DMS153 (cell line): ENCODE data around the gene EED.
"Not testable (repeated sequence)": the region's sequence is repeated elsewhere in the genome, so short reads cannot be mapped to it uniquely, and the experiment has no call there.

Experiments used
- DNase-seq: peaks from one replicate; lab custom pipeline; 2025; lab: John Stamatoyannopoulos, UW

The EED gene

DNA sequence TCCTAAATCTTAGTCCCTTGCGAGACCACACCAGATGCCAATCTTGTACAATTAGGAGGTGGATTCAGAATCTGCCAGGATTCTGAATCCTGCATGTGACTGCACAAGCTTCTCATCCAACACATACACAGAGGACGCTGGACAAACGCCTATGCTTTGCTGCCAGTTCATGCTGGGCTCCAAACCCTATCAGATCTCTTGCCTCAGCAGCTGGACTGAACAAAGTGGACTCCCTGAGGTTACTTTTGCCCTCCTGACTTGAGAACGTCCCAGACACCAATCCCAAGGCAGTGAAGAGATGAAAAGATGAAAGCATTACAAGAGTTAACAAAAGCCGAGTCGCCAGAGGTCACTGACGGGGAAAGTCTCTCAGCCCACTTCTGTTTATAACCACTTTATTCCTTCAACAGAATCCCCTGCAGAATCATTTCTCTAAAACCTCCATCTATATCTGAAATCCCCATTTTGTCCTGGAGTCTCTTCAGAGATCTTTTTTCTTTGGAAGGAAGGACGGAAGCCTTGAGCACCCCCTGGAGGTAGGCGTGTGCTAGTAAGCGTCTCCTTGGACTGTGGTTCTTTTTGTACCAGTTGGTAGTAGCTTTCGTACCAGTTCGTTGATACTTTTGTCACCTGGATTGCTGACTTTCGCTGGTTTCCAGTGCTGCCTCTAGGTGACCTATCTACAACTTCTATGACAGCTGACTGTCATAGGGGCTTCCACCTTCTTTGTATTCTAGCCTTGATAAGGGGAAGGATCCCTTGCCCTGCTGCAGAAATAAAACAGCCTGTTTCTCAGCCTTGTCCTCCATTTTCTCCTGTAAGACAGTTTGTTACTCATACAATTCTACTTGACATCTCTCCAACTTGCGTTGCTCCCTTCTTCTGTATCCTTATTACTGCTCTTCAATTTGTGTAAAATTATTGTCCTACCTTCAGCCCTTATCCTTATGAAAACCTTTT lies 26.1 kb upstream of the EED start:
- DNase-seq, result peak; percentile 23

DNA sequence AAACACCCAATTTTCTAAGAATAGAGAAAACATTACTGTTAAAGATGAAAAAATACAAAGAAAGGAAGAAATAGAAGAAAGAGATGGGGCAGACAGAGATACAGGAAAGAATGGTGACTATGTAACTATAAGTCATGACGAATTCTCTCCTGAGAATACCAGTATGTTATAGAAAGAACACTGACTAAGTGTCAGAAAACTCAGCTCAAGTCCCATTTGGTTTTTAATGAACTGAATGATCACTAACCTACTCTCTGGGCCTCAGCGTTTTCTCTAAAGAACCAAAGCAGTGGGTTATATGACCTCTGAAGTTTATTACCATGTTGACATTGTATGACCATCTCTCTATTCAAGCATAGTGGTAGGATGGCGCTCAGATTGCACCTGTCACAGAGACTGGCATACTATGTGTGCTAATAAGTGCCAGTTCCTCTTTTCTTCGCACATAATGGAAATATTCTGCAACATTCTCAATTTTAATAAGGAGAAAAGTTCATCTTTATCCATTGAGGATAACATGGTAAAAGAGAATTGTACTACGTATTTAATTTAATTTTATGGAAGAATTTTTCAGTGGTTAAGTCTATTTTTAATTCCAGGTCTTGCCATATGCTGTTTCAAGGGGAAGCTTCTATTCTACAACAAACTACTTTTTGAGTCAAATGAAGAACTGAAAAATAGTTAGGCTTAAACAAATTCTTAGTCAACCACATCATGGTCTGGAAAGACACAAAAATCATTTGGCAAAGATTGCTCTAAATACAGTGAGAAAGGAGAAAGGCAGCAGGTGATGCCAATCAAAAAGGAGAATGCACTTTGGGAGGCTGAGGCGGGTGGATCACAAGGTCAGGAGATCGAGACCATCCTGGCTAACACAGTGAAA lies 25.0 kb upstream of the EED start:
- no peak for DNase-seq

DNA sequence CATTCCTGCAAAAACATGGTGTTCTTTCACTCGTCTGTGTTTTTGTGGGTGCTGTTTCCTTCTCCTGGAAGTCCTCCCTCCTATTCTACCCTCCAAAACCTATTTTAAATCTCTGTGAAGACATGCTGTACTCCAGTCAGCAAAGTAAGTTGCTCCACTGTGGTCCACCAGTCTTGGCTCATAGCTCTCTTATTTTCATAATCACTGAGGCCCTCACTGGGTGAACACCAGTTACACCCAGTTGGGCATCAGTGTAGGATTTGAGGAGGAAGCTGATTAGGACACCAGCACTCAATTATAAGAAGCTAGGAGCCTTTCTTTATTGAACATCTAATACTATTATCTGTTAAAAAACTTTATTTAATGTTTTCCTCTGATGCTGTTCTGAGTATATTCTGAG lies 23.9 kb upstream of the EED start:
- no peak for DNase-seq

DNA sequence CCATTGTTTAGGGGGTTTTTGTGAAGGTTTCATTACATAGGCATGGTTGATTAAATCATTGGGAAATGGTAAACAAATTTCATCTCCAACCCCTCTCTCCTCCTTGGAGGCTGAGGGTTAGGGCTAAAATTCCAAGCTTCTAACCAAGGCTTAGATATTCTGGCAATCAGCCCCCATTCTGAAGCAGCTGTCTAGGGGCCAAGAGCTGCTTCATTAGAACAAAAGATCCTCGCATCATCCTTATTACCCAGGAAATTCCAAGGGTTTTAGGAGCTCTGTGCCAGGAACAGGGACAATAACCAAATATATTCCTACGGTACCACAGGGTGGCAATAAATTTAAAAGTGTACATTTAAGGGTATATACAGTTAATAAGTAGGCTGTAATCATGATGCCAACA lies 22.5 kb upstream of the EED start:
- DNase-seq, result no peak

DNA sequence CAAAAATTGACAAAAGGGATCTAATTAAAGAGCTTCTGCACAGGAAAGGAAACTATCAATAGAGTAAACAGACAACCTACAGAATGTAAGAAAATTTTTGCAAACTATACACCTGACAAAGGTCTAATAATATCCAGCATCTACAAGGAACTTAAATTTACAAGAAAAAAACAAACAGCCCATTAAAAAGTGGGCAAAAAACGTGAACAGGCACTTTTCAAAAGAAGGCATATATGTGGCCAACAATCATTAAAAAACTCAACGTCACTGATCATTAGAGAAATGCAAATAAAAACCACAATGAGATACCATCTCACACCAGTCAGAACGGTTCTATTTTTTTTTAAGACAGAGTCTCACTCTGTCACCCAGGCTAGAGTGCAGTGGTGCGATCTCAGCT lies 20.0 kb upstream of the EED start:
- not testable (repeated sequence) for DNase-seq

DNA sequence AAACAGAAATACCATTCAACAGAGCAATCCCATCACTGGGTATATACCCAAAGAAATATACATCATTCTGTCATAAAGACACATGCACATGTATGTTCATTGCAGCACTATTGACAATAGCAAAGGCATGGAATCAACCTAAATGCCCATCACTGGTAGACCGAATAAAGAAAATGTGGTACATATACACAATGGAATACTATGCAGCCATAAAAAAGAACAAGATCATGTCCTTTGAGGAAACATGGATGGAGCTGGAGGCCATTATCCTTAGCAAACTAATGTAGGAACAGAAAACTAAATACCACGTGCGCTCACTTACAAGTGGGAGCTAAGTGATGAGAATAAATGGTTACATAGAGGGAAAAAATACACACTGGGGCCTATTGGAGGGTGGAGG lies 19.2 kb upstream of the EED start:
- DNase-seq, result not testable (repeated sequence)

DNA sequence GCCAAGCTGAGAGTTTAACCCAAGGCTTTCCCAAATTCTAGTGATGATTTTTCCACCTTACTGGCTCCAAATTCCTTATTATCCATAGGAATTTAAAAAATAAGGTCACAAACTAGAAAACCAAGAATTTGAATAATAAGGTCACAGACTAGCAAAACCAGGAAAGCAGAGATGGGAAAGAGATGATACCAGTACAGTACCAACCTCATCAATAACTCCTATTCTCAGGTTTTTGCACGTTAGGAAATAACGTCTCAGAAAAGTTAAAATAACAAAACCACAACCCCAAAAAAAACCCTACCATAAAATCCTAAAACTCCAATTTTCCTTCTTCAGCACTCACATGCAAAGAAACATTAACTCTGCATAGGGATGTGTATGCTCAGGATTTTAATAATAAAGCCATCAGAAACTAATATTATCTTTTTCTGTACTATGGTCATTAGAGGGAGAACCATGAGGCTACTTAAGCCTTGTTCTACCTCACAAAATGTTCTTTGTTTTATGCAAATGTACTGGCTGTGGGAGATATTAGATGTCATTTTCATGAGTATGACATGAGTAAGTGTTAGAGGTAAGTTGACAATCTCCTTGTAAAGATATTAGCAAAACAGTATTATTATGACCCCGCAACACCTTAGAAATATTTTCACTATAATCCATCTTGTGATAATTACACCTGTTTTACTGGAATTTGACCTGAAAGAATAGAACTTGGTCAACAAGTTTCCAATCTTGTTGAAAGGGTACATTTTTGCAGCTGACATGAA lies 16.1 kb upstream of the EED start:
- DNase-seq, result no peak

DNA sequence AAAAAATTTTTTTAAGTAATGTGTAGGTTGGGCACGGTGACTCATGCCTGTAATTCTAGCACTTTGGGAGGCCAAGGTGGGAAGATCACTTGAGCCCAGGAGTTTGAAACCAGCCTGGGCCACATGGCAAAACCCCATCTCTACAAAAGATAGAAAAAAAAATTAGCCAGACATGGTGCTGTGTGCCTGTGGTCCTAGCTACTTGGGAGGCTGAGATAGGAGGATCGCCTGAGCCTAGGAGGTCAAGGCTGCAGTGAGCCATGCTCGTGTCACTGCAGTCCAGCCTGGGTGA lies 15.6 kb upstream of the EED start:
- not testable (repeated sequence) for DNase-seq

DNA sequence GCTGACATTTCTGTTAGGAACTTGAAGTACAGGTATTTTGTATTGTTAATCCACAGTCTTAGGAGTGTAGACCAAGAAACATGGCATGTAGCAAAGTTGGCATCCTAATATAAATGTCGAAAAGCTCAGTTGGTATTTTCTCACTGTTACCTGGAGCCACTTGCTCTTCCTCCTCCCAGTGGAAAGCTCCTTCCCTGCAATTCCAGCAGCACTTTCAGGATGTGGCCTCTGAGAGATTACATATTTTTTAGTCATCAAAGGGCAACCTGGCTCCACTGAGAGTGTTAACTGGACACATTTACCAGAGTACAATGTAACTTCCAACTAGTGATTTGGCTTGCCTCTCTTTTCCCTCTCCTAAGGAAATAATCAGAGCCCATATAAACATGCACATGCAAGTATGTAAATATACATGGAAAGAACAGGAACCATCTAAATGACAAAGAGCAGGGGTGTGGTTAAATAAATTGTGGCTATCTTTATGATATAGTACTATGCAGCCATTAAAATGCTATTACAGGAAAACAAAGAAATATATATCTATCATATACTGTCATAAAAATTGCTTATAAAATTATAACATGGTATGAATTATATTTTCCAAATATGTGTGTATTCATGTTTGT lies 14.3 kb upstream of the EED start:
- DNase-seq, result no peak

DNA sequence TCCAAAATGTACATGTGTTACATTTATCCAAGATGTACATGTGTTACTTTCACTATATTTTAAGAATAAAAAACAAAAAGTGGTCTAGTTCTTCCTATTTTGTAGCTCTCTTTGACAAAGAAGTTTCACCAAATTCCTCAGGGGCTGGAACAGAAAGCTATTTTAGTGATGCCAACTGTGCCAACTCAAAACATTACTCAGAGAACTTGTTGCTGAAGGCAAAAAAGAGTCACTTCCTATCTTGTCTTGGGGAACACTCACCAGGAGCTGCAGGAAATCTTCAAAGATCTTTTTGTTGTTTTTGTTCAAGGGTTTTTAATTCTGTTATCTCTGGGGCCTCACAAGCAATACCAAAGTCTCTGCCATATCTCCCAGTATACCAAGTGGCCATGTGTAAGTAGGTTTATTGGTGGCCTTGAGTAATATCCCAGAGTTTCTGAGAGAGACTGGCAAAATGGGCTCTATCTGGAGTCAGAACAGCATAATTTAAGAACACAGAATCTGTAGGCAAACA lies 13.6 kb upstream of the EED start:
- DNase-seq, result no peak

DNA sequence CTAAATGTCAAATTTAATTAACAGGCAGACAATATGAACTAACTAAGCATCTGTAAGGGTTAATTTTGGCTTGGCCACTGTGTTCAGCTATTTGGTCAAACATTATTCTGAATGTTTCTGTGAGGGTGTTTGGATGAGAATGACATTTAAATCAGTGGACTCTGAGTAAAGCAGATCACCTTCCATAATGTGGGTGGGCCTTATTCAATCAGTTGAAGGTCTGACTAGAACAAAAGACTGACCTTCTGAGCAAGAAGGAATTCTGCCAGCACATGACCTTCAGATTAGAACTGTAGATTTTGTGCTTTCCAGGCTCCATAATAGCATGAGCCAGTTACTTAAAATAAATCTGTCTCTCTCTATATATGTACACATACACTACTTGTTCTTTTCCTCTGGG lies 12.0 kb upstream of the EED start:
- DNase-seq, result no peak

DNA sequence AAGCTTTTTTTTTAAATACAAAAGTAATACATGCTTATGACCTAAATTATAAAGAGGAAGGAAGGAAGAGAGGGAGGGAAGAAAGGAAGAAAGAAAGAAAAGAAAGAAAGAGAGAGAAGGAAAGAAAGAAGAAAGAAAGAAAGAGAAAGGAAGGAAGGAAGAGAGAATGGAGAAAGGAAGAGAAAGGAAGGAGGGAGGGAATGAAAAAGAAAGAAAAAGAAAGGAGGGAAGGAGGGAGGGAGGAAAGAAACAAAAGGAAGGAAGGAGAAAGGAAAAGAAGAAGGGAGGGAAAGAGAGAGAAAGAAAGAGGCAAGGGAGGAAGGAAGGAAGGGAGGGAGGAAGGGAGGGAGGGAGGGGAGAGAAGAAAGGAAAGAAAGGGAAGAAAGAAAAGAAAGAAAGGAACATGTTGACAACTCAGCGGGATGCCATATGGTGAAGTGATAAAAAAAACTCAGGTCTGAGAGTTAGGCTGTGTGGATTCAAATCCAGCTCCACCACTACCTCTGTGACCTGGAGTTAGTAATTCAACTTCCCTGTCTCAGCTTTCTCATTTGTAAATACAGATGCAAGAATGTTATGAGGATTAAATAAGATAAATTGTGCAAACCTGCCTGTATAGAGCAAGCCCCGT lies 9.6 kb upstream of the EED start:
- DNase-seq, result no peak

DNA sequence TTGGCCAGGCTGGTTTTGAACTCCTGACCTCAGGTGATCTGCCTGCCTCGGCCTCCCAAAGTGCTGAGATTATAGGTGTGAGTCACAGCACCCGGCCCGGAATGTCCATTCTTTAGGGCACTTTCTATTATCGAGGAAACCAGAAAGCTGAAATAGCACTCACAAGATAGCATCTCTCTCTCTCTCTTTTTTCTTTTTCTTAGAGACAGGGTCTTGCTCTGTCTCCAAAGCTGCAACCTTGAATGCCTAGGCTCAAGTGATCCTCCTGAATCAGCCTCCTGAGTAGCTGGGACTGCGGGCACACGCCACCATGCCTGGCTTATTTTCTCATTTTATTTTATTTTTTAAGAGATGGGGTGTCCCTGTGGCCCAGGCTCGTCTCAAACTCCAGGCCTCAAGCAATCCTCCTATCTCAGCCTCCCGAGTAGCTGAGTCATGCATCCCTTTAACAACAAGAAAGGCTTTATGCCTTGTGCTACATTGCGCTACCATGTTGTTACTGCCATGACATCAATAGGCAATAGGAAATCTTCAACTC lies 7.2 kb upstream of the EED start:
- DNase-seq, result no peak

DNA sequence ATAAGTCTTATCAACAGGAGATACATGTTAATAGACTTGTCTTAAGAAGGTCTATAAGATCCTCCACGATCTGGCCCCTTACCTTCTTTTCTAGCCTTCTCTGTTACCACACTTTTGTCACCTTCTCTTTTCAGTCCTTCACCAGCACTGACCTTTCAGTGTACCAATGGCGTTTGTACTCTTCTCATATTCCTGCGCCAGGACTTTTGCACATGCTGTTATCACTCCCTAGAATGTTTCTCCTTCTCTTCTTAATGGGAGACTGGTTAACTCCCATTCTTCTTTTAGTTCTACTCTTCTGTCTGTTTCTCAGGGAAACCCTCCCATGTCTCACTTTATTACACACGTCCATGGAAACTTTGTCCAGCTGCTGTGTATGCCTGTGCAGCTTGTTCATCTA lies 4.4 kb upstream of the EED start:
- DNase-seq, result no peak

DNA sequence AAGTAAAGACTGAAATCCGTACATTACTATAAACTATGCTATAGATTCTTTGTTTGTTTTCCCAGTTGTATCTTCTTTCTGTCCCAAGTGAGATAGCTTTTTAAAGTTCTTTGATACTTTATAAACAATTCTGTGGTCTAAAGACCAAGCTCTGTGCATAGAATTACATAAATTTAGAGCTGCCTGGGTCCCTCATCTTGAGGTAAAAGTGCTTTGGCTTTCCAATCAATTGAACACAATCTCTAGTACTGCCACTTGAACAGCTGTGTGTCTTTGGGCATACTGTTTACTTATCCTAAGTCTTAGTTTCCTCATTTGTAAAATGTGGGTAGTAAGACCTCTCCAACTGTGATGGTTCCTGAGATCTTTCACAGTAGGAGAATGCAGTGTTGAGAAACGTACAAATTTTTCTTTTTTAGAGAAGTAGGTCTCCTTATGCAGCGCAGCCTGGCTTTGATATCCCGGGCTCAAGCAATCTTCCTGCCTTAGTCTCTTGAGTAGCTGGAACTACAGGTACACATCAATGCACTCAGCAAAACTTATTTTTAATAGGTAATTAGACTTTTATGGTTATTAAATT lies 2.5 kb upstream of the EED start:
- DNase-seq, result no peak

DNA sequence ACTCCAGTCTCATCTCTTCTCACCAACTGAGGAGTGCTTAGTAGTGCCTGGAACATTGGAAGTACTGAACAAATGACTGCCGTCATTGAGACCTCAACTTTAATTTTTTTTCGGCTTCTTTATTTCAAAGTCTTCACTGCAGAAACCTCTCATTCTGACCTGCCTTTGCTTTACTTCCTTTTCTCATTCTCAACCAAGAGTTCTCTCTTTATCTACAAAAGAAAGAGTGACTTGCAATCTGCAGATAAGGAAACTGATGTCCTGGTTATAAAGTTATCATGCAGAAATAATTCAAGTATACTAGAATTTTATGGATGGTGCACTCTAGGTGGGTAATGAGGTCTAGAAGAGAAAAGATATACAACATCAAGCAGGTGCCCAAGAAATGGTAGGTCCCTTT lies 1.2 kb upstream of the EED start:
- DNase-seq, result no peak

DNA sequence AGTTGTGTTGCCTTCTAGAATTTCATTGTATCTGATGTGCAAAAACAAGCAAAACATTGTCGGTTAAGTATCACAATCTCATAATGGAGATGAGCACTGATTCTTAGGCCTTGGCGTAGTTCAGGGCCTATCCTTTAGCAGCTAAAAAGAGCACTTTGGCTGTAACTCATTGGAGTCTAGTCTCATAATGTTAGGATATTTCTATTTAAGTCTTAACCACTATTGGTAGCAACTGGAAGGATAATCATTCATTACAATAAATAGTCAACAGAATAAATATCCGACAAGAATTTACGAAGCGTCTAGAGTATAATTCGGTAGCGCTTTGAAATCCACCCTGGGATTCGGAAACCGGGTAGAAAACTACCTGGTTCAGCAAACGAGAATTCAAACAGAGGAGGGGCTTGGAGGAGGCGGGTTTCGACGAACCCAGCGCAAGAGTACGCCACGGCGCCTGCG lies 461 bp upstream of the EED start:
- peak; percentile 80 for DNase-seq

DNA sequence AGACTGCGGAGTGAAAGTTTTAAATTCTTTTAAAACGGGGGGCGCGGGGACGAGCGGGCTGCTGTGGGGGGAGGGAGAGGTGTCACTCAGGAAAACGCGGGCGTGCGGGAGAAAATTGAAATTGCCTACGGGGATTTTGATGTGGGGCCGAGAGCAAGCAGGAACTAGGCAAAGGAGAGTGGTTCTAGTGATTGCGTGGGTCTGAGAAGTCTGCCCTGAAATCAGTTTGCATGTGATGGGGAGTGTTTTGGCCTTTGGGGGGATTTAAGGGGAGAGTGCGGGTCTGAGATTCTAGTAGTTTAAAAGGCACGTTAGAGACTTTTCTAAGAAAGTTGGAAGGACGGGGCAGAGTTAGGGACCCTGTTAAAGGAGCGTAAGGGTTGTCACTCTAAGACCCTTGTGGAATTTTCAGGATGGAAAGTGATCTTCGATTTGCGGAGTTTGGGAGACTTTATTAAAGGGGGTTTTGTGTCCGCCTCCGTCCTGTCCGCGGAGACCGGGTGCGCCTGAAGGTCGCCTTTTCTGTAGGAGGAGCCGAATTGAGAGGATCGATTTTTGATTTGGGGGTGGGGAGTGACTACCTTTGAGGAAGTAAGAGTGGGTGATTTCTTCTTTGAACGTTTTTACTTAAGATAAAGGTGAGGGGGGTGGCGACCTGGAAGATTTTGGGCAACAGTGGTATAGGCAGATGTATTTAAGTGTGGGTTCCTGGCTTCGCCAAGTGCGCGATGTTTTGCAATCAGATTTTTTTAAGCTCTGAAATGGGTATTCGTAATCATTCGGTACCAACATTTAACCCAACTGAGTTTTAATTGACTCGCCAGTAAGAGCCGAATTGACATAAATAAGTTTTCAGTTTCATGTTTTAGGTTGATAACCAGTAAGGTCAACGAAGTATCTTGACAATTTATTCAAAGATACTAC lies 1.1 kb downstream of the EED start:
- no peak for DNase-seq

DNA sequence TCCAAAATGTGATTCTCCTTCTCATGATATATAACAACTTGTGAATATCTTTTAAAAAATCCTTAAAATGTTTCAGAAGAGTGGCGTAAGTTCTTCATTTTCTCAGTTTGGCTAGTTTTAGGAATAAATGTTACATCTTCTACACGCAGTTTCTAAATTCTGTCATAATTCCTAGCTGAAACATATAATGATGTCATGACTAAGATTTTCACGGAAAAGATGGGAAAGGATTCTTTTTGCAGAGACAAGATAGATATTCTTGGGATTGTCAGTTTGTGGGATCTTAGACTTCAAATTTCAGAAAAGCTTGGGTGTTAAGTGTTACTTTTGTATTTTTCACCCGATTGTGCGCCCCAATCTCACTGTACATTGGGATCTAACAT lies 1.7 kb downstream of the EED start:
- no peak for DNase-seq

DNA sequence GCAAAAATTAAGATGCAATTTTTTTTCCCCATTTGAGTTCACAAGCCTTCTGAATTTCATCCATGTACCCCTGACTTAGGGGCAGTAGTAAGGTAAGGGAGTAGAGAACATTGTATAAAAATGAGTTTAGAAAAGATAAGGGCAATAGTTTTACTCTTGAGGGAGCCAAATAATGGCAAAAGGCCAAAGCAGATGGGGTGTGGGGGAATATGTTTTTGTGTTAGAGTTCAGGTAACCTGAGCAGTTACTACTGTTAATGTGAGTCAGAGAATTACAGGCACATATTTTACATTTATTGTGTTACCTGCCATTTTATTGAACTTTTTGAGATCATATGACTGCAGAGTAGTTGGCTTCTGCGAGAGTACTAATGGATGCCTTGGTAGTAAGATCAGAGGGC lies 3.1 kb downstream of the EED start:
- DNase-seq, result no peak
